Right ventricle myocardium superior (tissue), 1 donor: ENCODE measurements around the gene COL1A1. TPM values are rescaled to one million over a fixed set of nuclear protein-coding genes. Genes with fewer than 3 reads are reported as not detected.

Experiments
- ATAC-seq: fragments of 200-7000 bp; cut with Tn5 transposase; one replicate; pipeline ENCODE4 v1.9.1; 2020; ENCODE audit warnings: mild to moderate bottlenecking; ENCODE audit not compliant: poor library complexity
- DNase-seq: peaks from one replicate; pipeline ENCODE4 v3.0.0-alpha.2; 2020
- intact Hi-C: fragments of 100-400 bp; cut with DNase I; formaldehyde crosslinking; loops from one replicate; pipeline ENCODE4 v1.11.2; 2022
- total RNA-seq: library from RNA; stranded (reverse); fragmentation: NEBNext Ultra II Directional; extraction: Animal tissue kit (Norgen Biotek cat#: 25700); gene quantifications from one replicate; pipeline ENCODE4 v1.2.1, GENCODE V29; 2021
- donor health status: DM: no; HTN: yes; CAD: no; lungs with severe emphysema.

COL1A1 gene
- total RNA-seq, 1 donor from 2014 or later = 28.1 TPM

- DNase-seq (no peak), ATAC-seq (no peak)
- intact Hi-C loops = no loop called here
These were observed 16.2 kb upstream of the COL1A1 start for GRCh38 chr17:50217591-50217990.

GRCh38 chr17:50214976-50215760, 13.7 kb upstream of the COL1A1 start:
- intact Hi-C loops = no loop called here
- peak; percentile 15 for ATAC-seq
- DNase-seq = no peak

- DNase-seq (no peak), ATAC-seq (no peak)
- intact Hi-C loops = no loop called here
These were observed 11.9 kb upstream of the COL1A1 start for GRCh38 chr17:50213026-50214022.

DNA sequence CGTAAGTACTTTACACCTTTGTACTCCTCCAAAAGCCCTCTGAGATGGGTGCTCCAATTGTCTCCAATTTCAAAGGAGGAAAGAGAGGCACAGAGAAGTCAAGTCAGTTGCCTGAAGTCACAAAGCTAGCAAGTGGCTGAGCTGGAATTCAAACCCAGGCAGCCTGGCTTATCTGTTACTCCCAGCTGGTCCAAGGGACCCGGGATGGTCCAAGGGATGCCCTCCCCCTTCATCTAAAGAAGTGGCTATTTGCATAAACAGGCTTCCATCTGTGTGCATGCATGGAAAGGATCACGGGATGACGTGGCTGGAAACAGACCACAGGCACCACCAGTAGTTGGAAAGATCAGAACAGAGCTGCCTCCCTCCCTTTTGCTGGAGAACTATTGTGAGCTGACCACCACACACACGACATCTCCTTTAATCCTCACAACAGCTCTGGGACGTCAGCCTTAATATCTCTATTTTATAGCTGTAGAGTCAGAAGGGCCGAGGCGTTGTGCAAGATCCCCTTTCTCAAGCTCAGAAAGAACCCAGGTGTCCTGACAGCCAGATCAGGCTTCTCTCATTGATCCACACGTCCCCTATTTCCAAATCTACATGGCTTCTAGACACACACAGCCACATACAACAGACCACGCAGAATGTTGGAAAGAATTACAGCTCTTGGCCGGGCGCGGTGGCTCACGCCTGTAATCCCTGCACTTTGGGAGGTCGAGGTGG, 10.9 kb upstream of the COL1A1 start:
- no peak for DNase-seq
- ATAC-seq = no peak
- intact Hi-C loops = no loop called here

- ATAC-seq = peak; percentile 22
- no peak for DNase-seq
- intact Hi-C loops = no loop called here
These were observed 10.1 kb upstream of the COL1A1 start for GRCh38 chr17:50211249-50212120.

- DNase-seq (peak; percentile 75), ATAC-seq (peak; percentile 39)
- intact Hi-C loops = no loop called here
These were observed 9.1 kb upstream of the COL1A1 start for GRCh38 chr17:50210240-50211225.

- intact Hi-C loops = no loop called here
- peak; percentile 92 for DNase-seq
- peak; percentile 92 for ATAC-seq
These were observed 8.2 kb upstream of the COL1A1 start for GRCh38 chr17:50209472-50210239.

DNA sequence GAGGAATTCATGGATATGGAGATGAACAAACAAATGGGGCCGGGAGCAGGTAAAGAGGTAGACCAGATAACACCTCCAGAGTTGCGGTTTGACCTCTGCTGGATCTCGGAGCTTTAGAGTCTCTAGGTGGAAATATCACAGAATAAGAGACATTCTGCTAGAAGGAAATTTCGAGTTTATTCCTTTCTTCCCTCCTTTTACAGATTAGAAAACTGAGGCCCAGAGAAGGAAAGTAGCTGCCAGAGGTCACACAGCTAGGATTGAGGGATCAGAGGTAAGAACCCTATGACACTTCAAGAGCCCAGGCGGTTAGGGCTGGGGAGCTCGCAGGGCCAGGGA, 7.7 kb upstream of the COL1A1 start:
- ATAC-seq (no peak), DNase-seq (no peak)
- intact Hi-C loops = no loop called here

DNA sequence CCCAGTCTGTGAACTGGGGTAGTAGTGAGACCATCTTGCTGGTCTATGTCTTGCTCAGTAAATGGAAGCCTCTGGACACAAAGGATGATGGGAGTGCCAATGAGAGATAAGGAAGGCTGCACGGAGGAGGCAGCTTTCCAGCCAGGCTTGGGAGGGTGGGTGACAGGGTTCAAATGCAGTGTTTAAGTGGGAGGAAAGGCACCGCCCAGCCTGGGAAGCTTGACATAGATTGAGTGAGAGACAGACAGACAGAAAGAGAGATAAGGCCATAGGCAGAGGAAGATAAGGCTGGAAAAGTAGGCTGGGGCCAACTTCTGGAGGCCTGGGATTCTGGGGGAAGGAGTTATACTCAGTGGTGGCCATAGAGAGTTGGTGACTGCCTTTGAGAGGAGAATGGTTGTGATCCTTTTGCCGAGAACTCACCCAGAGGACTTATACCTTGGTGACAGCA, 7.2 kb upstream of the COL1A1 start:
- intact Hi-C loops = no loop called here
- ATAC-seq = no peak
- no peak for DNase-seq

DNA sequence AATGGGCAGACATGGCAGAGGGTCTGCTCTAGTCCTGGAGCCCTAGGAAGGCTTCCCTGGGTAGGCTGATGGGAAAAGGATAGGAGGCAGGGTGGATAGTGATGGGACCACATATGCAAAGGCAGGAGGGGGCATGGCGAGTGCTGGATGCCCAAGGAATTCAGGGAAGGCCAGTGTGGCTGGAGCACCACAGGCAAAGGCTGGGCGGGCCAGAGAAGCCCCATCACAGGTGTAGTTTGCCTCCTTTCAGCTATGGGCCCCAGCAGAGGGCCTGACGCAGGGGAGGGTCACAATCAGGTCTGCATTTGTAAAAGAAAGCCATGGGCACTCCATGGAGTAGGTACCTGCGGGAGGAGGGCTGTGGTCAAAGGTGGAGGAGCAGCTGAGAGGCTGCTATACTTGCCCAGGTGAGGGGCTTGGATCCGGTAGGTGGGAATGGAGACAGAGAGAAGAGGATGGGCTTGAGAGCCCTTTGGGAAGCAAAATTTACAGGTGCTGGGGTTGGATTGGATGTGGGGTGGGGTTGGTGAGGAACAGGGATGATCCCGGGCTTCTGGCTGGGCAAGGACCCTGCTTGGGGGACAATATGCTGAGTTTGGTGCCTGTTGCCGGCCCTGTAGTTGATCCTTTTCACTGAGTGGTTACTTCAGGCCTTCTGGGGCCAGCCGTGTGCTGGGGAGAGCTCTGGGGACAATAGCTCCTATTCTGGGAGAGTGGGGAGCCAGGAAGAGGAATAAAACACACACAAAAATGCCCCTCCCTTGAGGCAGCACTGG, 6.5 kb upstream of the COL1A1 start:
- ATAC-seq = no peak

GRCh38 chr17:50207315-50207714, 5.9 kb upstream of the COL1A1 start:
- no peak for DNase-seq
- ATAC-seq = no peak
- intact Hi-C loops = no loop called here

More for the DNA sequence above, 6.5 kb upstream of the COL1A1 start:
- intact Hi-C loops = no loop called here
- no peak for DNase-seq

DNA sequence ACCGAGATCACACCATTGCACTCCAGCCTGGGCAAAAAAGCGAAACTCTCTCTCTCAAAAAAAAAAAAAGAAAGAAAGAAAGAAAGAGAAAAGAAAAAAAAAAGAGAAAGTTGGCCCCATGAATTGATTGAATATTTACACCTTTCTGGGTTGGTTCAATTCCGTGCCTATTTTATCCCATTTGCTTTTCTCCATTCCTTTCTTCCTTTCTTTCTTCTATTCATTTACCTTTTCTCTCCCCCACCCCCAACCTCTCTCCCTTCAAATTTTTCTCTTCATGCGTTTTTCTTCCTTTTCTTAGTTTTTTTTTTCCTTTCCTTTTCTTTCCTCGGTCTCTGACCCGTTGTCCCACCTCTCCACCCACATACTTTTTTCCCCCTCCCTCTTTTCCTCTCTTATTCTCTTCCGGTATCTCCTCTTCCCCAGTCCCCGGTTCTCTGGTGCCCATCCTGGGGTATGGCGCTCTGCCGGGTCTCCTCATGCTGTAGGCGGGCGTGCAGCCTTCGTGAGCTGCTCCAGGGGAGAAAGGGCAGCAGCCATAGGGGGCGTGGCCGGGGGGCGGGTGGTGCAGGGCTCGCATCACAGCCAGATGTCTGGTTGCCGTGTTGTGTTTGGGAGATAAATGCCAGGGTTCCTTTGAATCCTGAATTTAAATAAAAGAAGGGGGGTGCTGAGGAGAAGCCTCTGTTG, 5.3 kb upstream of the COL1A1 start:
- intact Hi-C loops = no loop called here
- no peak for ATAC-seq
- DNase-seq = no peak

GRCh38 chr17:50205963-50206505, 4.6 kb upstream of the COL1A1 start:
- ATAC-seq (no peak), DNase-seq (peak; percentile 13)

DNA sequence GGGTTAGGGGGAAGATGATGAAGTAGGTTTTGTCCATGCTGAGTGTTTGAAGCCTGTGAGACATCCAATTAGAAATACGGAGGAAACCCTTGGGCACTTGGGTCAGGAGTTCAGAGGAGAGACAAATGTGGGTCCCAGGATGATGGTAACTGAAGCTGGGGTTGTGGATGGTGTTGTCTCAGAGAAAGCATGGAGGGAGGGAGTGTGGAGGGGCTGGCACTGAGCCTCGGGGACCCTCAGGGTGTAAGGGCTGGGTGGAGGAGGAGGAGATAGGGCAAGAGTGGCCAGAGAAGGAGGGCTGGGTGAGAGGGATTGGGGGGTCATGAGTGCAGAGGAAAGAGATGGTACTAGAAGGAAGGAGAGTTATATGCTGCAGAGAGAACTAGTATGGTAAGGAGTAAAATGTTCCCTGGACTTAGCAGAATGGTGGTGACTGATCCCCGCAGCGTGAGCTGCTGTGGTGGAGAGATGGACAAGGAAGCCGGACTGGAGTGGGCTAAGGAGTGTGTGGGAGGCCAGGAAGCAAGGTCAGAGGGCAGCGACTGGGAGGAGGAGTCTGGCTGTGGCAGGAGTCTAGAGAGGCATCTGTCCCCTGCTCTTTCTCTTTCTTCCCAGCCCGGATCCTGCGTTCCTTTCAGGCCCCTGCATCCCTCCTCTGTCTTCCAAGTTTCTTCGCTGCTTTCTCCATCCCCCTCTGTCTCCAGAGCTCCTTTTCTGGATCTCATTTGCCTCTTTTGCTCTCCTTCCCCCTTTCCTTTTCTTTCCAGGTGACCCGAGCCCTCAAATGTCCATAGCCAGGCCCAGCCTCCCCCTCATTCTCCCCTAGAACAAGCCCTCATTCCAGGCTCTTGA, 3.9 kb upstream of the COL1A1 start:
- intact Hi-C loops = no loop called here
- DNase-seq (peak; percentile 51), ATAC-seq (no peak)

More at GRCh38 chr17:50205963-50206505, 4.6 kb upstream of the COL1A1 start:
- intact Hi-C loops = no loop called here
